ENCODE results near the gene AGBL4.

AGBL4 gene

GRCh38 chr1:48500541-48501450 is 1523.0 kb downstream of the AGBL4 start:
- no peak for DNase-seq (ENCODE audit: low read depth in 2 of 2, low spot score in 1 of 2)

GRCh38 chr1:48499211-48499735 is 1524.5 kb downstream of the AGBL4 start:
- DNase-seq (ENCODE audit: low read depth in 2 of 2, low spot score in 1 of 2): no peak

- DNase-seq (ENCODE audit: low read depth in 2 of 2, low spot score in 1 of 2): peak; percentile 27 to 46
Measured at GRCh38 chr1:48498096-48498791, 1525.5 kb downstream of the AGBL4 start.

- no peak for DNase-seq (ENCODE audit: low read depth in 2 of 2, low spot score in 1 of 2)
Measured at GRCh38 chr1:48495911-48496310, 1527.8 kb downstream of the AGBL4 start.

GRCh38 chr1:48495166-48495565 is 1528.6 kb downstream of the AGBL4 start:
- DNase-seq (ENCODE audit: low read depth in 2 of 2, low spot score in 1 of 2): no peak

GRCh38 chr1:48493970-48494769 is 1529.6 kb downstream of the AGBL4 start:
- DNase-seq (ENCODE audit: low read depth in 2 of 2, low spot score in 1 of 2): no peak

- DNase-seq (ENCODE audit: low read depth in 2 of 2, low spot score in 1 of 2): no peak
Measured at GRCh38 chr1:48493041-48493440, 1530.7 kb downstream of the AGBL4 start.

GRCh38 chr1:48492392-48492791 is 1531.4 kb downstream of the AGBL4 start:
- DNase-seq (ENCODE audit: low read depth in 2 of 2, low spot score in 1 of 2): no peak

- no peak for DNase-seq (ENCODE audit: low read depth in 2 of 2, low spot score in 1 of 2)
Measured at GRCh38 chr1:48488721-48489120, 1535.0 kb downstream of the AGBL4 start.
